NT2/D1 (cell line): Measurements from ENCODE around the gene UBL4A.

Experiments
- DNase-seq: peaks from one replicate; pipeline ENCODE4 v3.0.0-alpha.2; 2011; ENCODE audit warnings: low read depth, low spot score
- H3K27me3 ChIP-seq: 2 replicates; pipeline ENCODE4 v1.6.0; 2011; ENCODE audit warnings: mild to moderate bottlenecking; ENCODE audit not compliant: insufficient read length, insufficient read depth
- H3K36me3 ChIP-seq: 2 replicates; pipeline ENCODE4 v1.6.1; 2011; ENCODE audit warnings: mild to moderate bottlenecking, low read length, mixed read lengths; ENCODE audit not compliant: insufficient read depth, insufficient read length
- H3K4me1 ChIP-seq: 2 replicates; pipeline ENCODE4 v1.5.1; 2011; ENCODE audit not compliant: insufficient read depth, insufficient read length
- H3K4me3 ChIP-seq: 2 replicates; pipeline ENCODE4 v1.5.1; 2011; ENCODE audit warnings: low read depth; ENCODE audit not compliant: insufficient read length
- H3K9ac ChIP-seq: 2 replicates; pipeline ENCODE4 v1.6.0; 2011; ENCODE audit warnings: low read depth; ENCODE audit not compliant: insufficient read length
- H3K9me3 ChIP-seq: 2 replicates; pipeline ENCODE4 v1.5.1; 2011; ENCODE audit warnings: mild to moderate bottlenecking, low read length; ENCODE audit not compliant: insufficient read depth
- SUZ12 ChIP-seq: IDR thresholded peaks from 2 replicates; pipeline ENCODE4 v1.6.1; 2011; ENCODE audit not compliant: insufficient read length, insufficient read depth; ENCODE audit errors: extremely low read depth
- YY1 ChIP-seq: IDR thresholded peaks from 2 replicates; pipeline ENCODE4 v1.6.1; 2011; ENCODE audit not compliant: insufficient read length, insufficient read depth
- ZNF274 ChIP-seq: IDR thresholded peaks from 2 replicates; pipeline ENCODE4 v1.6.1; 2011; ENCODE audit warnings: mild to moderate bottlenecking, low read depth, low read length

Gene UBL4A

DNA sequence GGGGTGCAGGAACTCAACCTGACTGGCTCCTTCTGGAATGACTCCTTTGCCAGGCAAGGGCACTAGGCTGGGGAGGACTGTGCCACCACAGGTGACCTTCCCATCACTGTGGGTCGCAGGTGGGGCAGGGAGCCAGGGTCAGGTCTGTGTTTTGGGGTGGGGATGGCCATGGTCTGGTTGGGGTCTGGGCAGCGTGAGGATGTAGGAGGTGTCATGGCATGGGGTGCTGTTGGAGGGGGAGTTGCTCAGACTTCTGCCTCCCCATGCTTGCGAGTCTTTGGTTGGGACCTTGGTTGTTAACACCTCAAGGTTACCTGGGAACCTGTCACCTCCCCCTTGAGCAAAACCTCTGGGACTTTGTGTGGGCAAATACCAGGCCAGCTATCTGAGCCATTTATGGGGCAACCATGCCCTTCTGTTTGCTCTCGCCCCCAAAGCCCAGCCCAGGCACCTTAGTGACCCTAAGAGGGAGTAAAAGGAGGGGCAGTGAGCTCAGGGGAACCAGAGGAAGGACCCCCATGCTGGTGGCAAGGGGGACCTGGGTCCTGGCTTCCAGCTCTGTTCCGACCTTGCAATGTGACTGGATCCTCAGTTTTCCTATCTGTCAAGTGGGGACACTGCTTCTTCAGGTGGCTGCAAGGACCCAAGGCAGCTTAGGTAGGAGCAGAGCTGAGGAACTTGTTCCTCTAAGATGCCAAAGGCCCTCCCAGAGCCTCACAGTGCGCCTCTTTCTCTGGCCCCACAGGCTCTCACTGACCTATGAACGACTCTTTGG is 51.8 kb downstream of the UBL4A start:
- no peaks in the 10 kb centered on the region for H3K9me3 ChIP-seq
- H3K9ac ChIP-seq: no peak overlapping the region
- no peak overlapping the region for H3K4me3 ChIP-seq
- no peak for DNase-seq
- peaks cover 3% of the 10 kb centered on the region for H3K4me1 ChIP-seq
- H3K36me3 ChIP-seq: peaks cover 51% of the 10 kb centered on the region
- TF ChIP-seq YY1 (no peak), SUZ12 (no peak), ZNF274 (no peak)
- no peaks in the 10 kb centered on the region for H3K27me3 ChIP-seq
